PFSK-1 (cell line): Measurements from ENCODE around the gene RALGPS1.

Source experiments
- FOXP2 ChIP-seq: optimal IDR thresholded peaks from 2 replicates; pipeline ENCODE3; 2011; ENCODE audit warnings: borderline replicate concordance, control low read depth, inconsistent platforms; ENCODE audit not compliant: insufficient read depth; ENCODE audit errors: extremely low read length, extremely low read depth
- POLR2AphosphoS5 ChIP-seq: IDR thresholded peaks from 2 replicates; pipeline ENCODE4 v1.6.1; 2012; ENCODE audit warnings: low read depth, mild to moderate bottlenecking, control low read depth, low read length, moderate library complexity
- REST ChIP-seq, 2 experiments: IDR thresholded peaks; 2 replicates each; pipeline versions ENCODE4 v1.6.1 to v1.8.0; 2011 to 2012; ENCODE audit warnings: low read depth in 2 of 2, low read length in 2 of 2, control low read depth in 1 of 2, inconsistent platforms in 1 of 2, mild to moderate bottlenecking in 1 of 2, moderate library complexity in 1 of 2; ENCODE audit not compliant: insufficient read depth in 1 of 2
- SIN3A ChIP-seq: IDR thresholded peaks from 2 replicates; pipeline ENCODE4 v1.6.1; 2012; ENCODE audit warnings: mild to moderate bottlenecking, low read length, moderate library complexity, borderline replicate concordance; ENCODE audit not compliant: insufficient read depth
- TAF1 ChIP-seq: IDR thresholded peaks from 2 replicates; pipeline ENCODE4 v1.6.1; 2012; ENCODE audit warnings: low read length, control low read depth, borderline replicate concordance; ENCODE audit not compliant: insufficient read depth

The RALGPS1 gene

GRCh38 chr9:127232833-127233549 lies 318.4 kb downstream of the RALGPS1 start:
- no peak for TF ChIP-seq SIN3A
- TF ChIP-seq POLR2AphosphoS5, result no peak

GRCh38 chr9:127233550-127233949 lies 319.0 kb downstream of the RALGPS1 start:
- no peak for TF ChIP-seq FOXP2
- TF ChIP-seq REST (IDR thresholded peaks at IDR 0.05; ENCODE audit: insufficient read depth in 1 of 2, low read depth in 2 of 2, low read length in 2 of 2), result no peak
- TF ChIP-seq SIN3A, result no peak
- TF ChIP-seq TAF1, result no peak
- TF ChIP-seq POLR2AphosphoS5, result no peak

- TF ChIP-seq POLR2AphosphoS5, result no peak
- TF ChIP-seq SIN3A, result no peak
- TF ChIP-seq TAF1, result no peak
- TF ChIP-seq FOXP2, result no peak
- TF ChIP-seq REST (IDR thresholded peaks at IDR 0.05; ENCODE audit: insufficient read depth in 1 of 2, low read depth in 2 of 2, low read length in 2 of 2), result no peak
These were observed 319.4 kb downstream of the RALGPS1 start for GRCh38 chr9:127233989-127234388.

DNA sequence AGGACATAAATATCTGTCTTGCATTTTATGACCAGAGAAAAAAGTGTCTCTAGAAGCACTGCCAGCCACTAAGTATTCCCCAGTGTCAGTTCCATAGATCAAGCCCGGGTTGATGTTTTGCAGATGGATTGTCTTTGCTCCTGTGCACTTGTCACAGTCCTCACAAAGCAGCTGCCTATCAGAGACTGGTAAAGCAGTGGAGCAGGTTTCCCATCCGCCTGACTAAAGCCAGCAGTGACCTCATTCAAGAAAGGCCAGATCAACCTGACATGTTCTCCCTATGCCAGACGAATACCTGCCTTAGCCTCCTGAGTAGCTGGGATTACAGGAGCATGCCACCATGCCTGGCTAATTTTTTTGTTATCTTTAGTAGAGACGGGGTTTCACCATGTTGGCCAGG lies 323.2 kb downstream of the RALGPS1 start:
- TF ChIP-seq FOXP2 (no peak), REST (IDR thresholded peaks at IDR 0.05; ENCODE audit: insufficient read depth in 1 of 2, low read depth in 2 of 2, low read length in 2 of 2) (no peak), POLR2AphosphoS5 (no peak), TAF1 (no peak), SIN3A (no peak)

DNA sequence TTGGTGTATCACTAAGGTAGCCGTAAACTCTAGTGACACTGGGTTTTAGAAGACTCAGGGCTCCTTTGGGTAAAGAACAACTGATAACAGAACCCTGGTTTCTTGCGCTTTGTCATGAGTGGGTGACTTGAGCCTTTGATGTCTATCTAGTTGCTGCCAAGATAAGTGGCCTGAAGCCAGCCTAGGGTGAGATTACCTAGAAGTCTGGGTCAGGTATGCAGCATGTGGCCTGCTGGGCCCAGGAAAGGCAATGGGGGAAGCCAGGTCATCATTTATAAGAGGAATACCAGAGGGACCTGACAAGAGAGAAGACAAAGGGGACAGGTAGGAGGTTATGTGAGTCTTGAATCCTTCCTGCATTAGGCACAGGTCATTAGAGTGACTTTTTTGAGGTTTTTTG lies 326.8 kb downstream of the RALGPS1 start:
- TF ChIP-seq REST (IDR thresholded peaks at IDR 0.05; ENCODE audit: insufficient read depth in 1 of 2, low read depth in 2 of 2, low read length in 2 of 2), result no peak
- TF ChIP-seq FOXP2, result no peak
- no peak for TF ChIP-seq SIN3A
- TF ChIP-seq TAF1, result no peak
- no peak for TF ChIP-seq POLR2AphosphoS5
